Ovary (tissue), 9 donors: ENCODE data around the gene CSNK2A2. TPM values are rescaled to one million over a fixed set of nuclear protein-coding genes. Genes with fewer than 3 reads are reported as not detected.

Experiments used
- DNase-seq, 5 donors: peaks; one replicate each; pipeline ENCODE4 v3.0.0-alpha.2; 2019 to 2020
- H3K27ac ChIP-seq, 2 donors: fragments of 200-600 bp; one replicate each; pipeline versions ENCODE4 v1.5.1 to v1.8.0; 2019 to 2022
- H3K27me3 ChIP-seq: fragments of 200-600 bp; one replicate; pipeline ENCODE4 v1.8.0; 2022
- H3K36me3 ChIP-seq: fragments of 200-600 bp; sonication (generic); one replicate; pipeline ENCODE4 v1.5.1; 2019
- H3K4me1 ChIP-seq: one replicate; pipeline ENCODE4 v1.8.1; 2013; ENCODE audit warnings: mild to moderate bottlenecking, moderate library complexity; ENCODE audit not compliant: insufficient read depth
- H3K4me3 ChIP-seq: fragments of 200-600 bp; sonication (generic); one replicate; pipeline ENCODE4 v1.5.1; 2017
- H3K9me3 ChIP-seq, 2 donors: fragments of 200-600 bp in 1 of 2; sonication (generic) in 1 of 2; one replicate each; pipeline versions ENCODE4 v1.5.1 to v1.8.1; 2013 to 2019; ENCODE audit warnings: mild to moderate bottlenecking in 1 of 2, moderate library complexity in 1 of 2
- EP300 ChIP-seq: sonication (generic); formaldehyde crosslinking; IDR thresholded peaks from one replicate; pipeline ENCODE4 v1.6.1; 2017; ENCODE audit warnings: antibody characterized with exemption
- POLR2A ChIP-seq: fragments of 450-650 bp; IDR thresholded peaks from one replicate; pipeline ENCODE4 v1.6.1; 2017; ENCODE audit warnings: antibody characterized with exemption, mild to moderate bottlenecking, moderate library complexity
- WGBS, 3 donors: extraction: QIAGEN DNeasy Blood & Tissue Kit in 1 of 3; methylation state at CpG; one replicate each; pipeline versions ENCODE4 v1.1.5 to v1.1.7; 2013 to 2017; 5-methylcytosine and 5-hydroxymethylcytosine counted together
- intact Hi-C, 4 donors: fragments of 100-400 bp; cut with DNase I; formaldehyde crosslinking; loops; one replicate each; pipeline versions ENCODE4 v1.11.0 to v1.15.1; 2022 to 2023
- polyA plus RNA-seq, 2 donors: library from polyadenylated mRNA; stranded (reverse); fragments of 200-250 nt in 1 of 2; fragments of 350-450 nt in 1 of 2; fragmentation: Illumina TruSeq in 1 of 2; extraction: RNeasy Lipid Tissue Mini Kit (QIAGEN cat#74804) in 1 of 2; gene quantifications; one replicate each; pipeline ENCODE4 v1.2.3, GENCODE V29; 2013 to 2014
- total RNA-seq, 7 donors: library from RNA; depleted of rRNA in 2 of 7; stranded (reverse); fragments of >200 nt in 2 of 7; fragmentation: NEBNext Ultra II Directional in 3 of 7; extraction: Animal tissue kit (Norgen Biotek cat#: 25700) in 3 of 7; gene quantifications; one replicate each; pipeline versions ENCODE4 v1.1.0 to v1.2.4, GENCODE V29; 2016 to 2023
- TF ChIP-seq, protein P1 (sequence below), 3 donors: fragments of 450-650 bp in 2 of 3; fragments of 200-600 bp in 1 of 3; IDR thresholded peaks; one replicate each; pipeline versions ENCODE4 v1.5.1 to v1.8.0; 2016 to 2022; ENCODE audit warnings: antibody characterized with exemption in 3 of 3, mild to moderate bottlenecking in 1 of 3
- donor health status: DM: no; HTN: no; CAD: no; lungs with moderate emphysema.
- donor health status: DM: no; HTN: no; CAD: no.
- donor health status: Bipolar disorder and iron deficiency.
- donor health status: DM: yes; HTN: yes; CAD: no.
- donor health status: DM: no; HTN: no; CAD: no.
- donor health status: DM: yes; HTN: yes; CAD: no.

CSNK2A2 gene
- total and polyA plus RNA-seq, 9 donors, result 23.1 to 95.6 (median 58.1) TPM

DNA sequence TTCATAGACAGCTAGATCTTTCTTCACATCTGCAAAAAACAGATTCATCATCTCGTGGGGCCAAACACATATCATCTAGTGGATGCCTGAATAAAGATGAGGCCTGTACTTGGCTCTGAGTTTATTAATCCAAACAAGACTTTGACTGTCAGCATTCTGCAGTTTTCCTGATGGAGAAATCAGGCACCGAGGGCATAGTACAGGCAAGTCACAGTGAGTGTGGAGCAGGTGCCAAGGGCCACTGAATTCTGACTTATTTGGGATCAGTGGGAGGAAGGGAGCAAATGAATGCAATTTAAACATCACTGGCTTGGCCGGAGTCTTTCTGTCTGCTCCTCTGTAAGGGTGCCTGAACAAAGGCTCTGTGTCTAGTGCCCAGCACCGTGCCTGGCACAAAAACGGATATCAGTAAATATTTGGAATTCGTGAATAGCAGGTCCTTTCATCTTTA lies 69.7 kb downstream of the CSNK2A2 start:
- Histone ChIP-seq H3K4me1 (peaks cover 12% of the 10 kb centered on the region), H3K27ac (no peak overlapping the region), H3K27me3 (no peaks in the 10 kb centered on the region), H3K4me3 (peak overlapping the region; percentile 77), H3K9me3 (no peaks in the 10 kb centered on the region), H3K36me3 (no peaks in the 10 kb centered on the region)
- TF ChIP-seq, protein P1, sequence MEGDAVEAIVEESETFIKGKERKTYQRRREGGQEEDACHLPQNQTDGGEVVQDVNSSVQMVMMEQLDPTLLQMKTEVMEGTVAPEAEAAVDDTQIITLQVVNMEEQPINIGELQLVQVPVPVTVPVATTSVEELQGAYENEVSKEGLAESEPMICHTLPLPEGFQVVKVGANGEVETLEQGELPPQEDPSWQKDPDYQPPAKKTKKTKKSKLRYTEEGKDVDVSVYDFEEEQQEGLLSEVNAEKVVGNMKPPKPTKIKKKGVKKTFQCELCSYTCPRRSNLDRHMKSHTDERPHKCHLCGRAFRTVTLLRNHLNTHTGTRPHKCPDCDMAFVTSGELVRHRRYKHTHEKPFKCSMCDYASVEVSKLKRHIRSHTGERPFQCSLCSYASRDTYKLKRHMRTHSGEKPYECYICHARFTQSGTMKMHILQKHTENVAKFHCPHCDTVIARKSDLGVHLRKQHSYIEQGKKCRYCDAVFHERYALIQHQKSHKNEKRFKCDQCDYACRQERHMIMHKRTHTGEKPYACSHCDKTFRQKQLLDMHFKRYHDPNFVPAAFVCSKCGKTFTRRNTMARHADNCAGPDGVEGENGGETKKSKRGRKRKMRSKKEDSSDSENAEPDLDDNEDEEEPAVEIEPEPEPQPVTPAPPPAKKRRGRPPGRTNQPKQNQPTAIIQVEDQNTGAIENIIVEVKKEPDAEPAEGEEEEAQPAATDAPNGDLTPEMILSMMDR (IDR thresholded peaks at IDR 0.05), result no peak
- intact Hi-C loops, result loop anchor here in 2 of 4 donors (5.0 to 10.0 kb wide), 3 partner anchors 101 to 223 kb away; partner anchors contain the start of gene MMP15 (in 1 of the 2)
- WGBS, 3 donors, result 1 to 3% (median 2%) methylated on average over 6 of the region's 6 CpGs
- DNase-seq, result no peak

- Histone ChIP-seq H3K4me1 (peaks cover 13% of the 10 kb centered on the region), H3K27me3 (no peaks in the 10 kb centered on the region), H3K36me3 (no peaks in the 10 kb centered on the region), H3K4me3 (peak overlapping the region; percentile 77), H3K9me3 (no peaks in the 10 kb centered on the region), H3K27ac (peak overlapping the region in 1 of 2 donors; percentile 29)
- intact Hi-C loops, result loop anchor here in 2 of 4 donors (5.0 to 10.0 kb wide), 3 partner anchors 100 to 223 kb away; partner anchors contain the start of gene MMP15 (in 1 of the 2)
- TF ChIP-seq, protein P1 (IDR thresholded peaks at IDR 0.05), result no peak
- TF ChIP-seq EP300, result no peak
- no peak for TF ChIP-seq POLR2A
- 6 to 10% (median 9%) methylated on average over 4 of the region's 4 CpGs for WGBS, 3 donors
- no peak for DNase-seq
Measured at GRCh38 chr16:58127634-58128033, 70.3 kb downstream of the CSNK2A2 start.

- Histone ChIP-seq H3K9me3 (no peaks in the 10 kb centered on the region), H3K4me1 (peaks cover 14% of the 10 kb centered on the region), H3K36me3 (no peaks in the 10 kb centered on the region), H3K27ac (peak overlapping the region in 1 of 2 donors; percentile 29), H3K4me3 (peak overlapping the region; percentile 19), H3K27me3 (no peaks in the 10 kb centered on the region)
- peak in 1 of 5 donors; percentile 36 for DNase-seq
- TF ChIP-seq, protein P1 (IDR thresholded peaks at IDR 0.05), result peak in 1 of 3 donors; percentile 18
- TF ChIP-seq EP300 (no peak), POLR2A (no peak)
- intact Hi-C loops, result loop anchor here in 2 of 4 donors (5.0 to 10.0 kb wide), 3 partner anchors 100 to 222 kb away; partner anchors contain the start of gene MMP15 (in 1 of the 2)
- 3 to 4% (median 3%) methylated on average over 7 of the region's 7 CpGs for WGBS, 3 donors
Measured at GRCh38 chr16:58127033-58127556, 70.8 kb downstream of the CSNK2A2 start.

DNA sequence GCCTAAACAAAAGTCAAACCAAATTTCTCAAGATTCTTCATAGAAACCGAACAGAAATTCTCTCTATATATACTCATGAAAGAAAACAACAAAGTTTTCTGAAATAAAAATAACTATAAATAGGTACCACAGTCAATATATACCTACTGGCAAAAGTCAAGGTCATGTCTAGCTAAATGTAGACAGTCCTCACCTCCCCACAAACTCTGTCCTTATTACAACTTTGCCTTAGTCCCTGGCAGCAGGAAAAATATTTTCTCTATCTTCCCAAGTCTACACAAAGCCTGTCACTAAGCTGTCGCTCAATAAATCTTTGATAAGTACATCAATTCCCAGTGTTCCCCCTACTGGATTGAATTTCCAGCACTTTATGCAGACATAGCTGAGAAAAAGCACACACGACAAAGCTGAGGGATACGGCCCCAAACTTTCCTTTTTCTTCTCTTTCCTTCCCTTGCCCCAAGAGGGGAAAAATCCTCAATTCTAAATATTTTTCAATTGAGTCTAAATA lies 71.4 kb downstream of the CSNK2A2 start:
- H3K36me3 ChIP-seq, result no peaks in the 10 kb centered on the region
- H3K27ac ChIP-seq, result peak overlapping the region in 1 of 2 donors; percentile 29
- intact Hi-C loops, result loop anchor here in 2 of 4 donors (5.0 to 10.0 kb wide), 3 partner anchors 99 to 222 kb away; partner anchors contain the start of gene MMP15 (in 1 of the 2)
- H3K9me3 ChIP-seq, result no peaks in the 10 kb centered on the region
- TF ChIP-seq, protein P1 (IDR thresholded peaks at IDR 0.05), result no peak
- TF ChIP-seq EP300 (no peak), POLR2A (no peak)
- no peaks in the 10 kb centered on the region for H3K27me3 ChIP-seq
- no peak for DNase-seq
- WGBS, 3 donors, result 22 to 32% (median 23%) methylated on average over 4 of the region's 4 CpGs
- no peak overlapping the region for H3K4me3 ChIP-seq
- H3K4me1 ChIP-seq, result peaks cover 19% of the 10 kb centered on the region
